DMS79 (cell line): ENCODE measurements around the gene CFAP251.
A peak's percentile ranks its signal among the peaks of the same experiment; 100 is the strongest.

Experiments
- DNase-seq: peaks from one replicate; lab custom pipeline; 2025; lab: John Stamatoyannopoulos, UW

Gene CFAP251

DNA sequence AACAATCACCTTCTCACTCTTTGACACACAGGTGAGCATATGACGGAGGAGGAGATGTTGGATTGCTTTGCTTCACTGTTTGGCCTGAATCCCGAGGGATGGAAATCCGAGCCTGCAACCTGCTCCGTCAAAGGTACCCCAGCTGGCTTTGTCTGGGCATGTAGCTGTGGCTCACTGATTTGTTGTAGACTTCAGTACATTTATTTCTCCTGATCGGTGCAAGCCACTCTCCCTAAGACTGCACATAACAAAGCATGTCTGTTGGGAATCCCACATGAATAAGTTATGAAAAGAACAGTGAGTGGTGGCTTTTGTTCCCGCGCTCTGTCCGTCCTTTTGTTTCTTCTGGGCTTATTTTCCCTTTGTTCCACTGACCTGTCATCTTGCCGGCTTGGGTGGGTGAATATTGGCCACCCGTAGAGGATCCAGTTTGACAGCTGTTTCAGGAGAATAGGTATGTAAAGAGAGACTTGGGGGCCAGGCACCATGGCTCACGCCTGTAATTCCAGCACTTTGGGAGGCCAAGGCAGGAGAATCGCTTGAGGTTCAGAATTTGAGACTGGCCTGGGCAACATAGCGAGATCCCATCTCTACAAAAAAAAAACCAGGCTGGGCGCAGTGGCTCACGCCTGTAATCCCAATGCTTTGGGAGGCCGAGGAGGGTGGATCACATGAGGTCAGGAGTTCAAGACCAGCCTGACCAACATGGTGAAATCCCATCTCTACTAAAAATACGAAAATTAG, 83.2 kb downstream of the CFAP251 start:
- DNase-seq, result peak; percentile 86

DNA sequence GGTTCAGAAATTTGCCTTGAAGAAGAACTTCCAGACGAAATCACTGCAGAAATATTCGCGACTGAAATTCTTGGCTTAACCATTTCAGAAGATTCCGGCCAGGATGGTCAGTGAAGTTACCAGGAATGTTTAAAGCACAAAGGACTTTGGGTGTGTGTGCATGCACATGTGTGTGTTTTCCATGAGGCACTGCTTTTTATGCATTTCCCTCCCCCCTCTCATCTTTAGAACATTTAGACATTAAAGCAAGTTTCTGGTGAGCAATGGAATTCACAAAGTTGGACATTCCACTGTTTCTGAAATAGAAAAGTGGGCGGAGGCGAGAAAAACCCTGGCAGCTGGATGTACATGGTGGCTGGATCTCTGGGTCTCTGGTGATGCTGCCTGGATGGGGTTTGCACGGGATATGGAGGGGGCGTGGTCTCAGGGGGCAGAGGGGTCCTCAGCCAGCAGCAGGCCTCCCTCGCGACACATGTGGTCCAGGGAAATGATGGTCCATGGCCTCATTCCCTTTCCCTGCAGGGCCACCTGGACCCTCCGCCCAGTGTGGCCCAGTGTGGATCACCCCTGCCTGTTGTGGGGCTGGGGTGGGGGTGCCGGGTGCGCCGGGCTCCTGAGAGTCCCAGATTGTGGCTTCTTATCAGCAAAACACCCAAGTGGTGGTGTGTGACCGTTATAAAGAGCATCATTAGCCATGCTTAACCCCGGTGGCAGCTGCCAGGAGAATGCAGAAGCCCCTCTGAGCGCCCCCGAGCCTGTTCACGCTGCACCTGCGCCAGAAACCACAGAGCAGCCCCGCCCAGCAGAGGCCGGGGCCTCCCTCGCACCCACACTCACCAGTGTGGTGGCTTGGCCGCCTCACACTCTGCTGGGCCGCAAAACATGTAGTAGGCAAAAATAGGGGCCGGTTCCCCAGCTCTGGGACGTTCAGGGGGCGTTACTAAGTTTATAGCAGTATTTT, 85.5 kb downstream of the CFAP251 start:
- no peak for DNase-seq

DNA sequence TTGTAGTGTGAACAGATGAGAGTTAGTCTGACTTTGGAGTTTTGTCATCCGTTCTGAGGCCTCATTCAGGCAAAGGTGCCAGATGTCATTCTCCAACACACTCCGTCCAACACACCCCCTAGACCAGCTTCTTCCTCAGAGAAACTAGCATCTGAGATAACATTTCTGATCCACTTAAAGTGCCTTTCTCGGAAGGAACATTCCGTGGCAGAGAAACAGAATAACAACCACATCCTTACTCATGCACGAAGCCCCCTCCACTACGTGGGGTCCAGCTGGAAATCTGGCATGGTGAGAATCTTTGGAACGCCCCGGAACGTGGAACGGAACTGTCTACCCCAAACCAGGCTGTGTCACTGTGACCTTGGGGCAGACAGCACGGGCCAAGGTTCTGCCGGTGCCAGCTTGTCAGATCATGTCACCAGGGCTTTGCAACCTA, 86.3 kb downstream of the CFAP251 start:
- no peak for DNase-seq

DNA sequence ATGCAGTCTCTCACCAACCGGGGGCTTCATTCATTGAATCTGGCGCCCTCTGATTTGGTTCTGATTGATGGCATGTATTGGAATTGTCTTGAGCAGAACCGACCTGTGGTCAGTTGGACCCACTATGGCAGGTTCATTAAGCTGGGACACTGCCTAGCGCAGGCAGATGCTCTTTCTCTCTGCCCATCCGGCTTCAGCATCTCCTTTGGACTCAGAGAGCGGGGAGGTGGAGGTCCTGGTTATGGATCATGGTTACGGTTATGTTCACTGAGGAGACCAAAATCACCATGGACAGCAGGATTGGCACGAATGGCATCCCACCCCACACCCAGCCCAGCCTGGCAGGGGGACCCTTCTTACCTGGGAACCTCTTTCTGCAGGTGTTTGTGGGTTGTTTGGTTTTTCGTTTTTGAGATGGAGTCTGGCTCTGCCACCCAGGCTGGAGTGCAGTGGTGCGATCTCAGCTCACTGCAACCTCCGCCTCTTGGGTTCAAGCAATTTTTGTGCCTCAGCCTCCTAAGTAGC, 86.9 kb downstream of the CFAP251 start:
- DNase-seq, result no peak

DNA sequence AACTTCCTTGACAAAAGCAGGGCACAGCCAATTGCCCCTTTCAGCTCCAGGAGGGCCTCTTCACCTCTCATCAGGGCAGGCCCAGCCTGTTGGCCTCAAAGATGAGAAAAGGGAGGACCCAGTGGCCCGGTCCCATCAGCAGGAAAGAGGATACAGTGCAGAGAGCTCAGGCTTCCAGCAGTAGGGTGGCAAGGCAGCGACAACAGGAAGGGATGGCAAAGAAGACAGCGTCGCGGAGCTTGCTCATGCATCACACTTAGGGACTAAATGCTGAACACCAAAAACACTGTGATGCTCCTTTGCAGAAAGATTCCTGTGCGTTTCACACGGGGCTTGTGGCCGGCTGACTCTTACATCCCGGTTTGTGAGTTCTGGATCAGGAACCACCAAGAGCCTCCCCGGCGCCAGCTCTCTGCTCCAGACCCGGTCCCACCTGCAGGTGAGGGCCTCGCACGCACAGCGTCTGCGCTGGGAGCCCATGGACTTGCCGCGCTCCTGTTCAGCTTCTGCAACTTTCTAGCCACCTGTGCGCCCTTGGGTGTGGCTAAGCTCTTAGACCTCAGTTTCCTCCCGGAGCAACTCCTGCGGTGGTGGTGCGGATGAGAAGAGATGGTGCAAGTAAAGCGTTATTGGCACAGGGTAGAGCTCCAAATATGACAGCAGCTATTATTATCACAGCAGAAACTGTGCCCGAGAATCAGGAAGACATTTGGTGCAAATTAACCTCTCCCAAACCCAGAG, 88.0 kb downstream of the CFAP251 start:
- no peak for DNase-seq

DNA sequence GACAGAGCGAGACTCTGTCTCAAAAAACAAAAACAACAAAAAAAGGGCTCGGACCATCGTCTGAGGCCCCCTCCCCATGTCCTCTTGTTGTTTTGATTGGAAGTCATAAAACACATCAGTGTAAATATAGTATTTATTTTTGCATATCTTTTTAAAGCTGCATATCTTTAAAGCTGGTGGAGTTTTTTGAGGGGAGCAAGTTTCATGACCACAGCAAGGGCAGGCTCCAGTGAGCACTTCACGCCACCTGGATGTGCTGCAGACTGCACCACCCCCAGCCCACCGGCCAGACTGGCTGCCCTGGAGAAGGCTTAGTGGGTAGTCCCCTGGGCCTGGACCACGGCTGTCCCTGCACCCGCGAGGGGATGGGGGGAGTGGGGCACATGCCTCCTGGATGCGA, 91.3 kb downstream of the CFAP251 start:
- DNase-seq, result no peak

DNA sequence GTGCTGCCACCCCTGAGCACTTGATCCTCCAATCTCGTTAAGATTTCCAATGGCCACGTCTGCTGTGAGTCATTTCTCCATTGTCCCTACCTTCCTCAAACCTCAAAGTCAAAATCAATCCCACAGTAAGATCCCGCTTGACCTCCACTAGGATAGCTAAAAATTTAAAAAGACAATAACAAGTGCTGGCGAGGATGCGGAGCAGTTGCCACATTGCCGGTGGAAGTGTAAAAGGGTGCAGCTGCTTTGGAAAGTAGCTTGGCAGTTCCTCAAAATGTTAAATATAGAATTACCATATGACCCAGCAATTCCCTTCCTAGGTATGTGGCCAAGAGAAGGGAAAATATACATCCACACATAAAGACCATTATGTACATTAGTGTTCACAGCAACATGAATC, 93.8 kb downstream of the CFAP251 start:
- DNase-seq, result no peak

DNA sequence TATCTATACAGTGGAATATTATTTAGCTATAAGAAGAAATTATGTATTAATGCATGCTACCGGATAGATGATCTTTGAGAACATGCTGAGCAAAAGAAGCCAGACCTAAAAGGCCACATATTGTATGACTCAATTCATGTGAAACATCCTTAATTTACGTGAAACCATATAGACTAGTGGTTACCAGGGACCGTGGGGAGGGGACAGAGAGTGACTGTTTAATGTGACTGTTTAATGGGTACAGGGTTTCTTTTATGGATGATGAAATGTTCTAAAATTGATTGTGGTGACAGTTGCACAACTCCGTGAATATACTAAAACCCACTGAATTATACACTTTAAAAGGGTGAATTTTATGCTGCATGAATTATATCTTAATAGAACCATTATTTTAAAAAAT, 94.7 kb downstream of the CFAP251 start:
- DNase-seq, result no peak

DNA sequence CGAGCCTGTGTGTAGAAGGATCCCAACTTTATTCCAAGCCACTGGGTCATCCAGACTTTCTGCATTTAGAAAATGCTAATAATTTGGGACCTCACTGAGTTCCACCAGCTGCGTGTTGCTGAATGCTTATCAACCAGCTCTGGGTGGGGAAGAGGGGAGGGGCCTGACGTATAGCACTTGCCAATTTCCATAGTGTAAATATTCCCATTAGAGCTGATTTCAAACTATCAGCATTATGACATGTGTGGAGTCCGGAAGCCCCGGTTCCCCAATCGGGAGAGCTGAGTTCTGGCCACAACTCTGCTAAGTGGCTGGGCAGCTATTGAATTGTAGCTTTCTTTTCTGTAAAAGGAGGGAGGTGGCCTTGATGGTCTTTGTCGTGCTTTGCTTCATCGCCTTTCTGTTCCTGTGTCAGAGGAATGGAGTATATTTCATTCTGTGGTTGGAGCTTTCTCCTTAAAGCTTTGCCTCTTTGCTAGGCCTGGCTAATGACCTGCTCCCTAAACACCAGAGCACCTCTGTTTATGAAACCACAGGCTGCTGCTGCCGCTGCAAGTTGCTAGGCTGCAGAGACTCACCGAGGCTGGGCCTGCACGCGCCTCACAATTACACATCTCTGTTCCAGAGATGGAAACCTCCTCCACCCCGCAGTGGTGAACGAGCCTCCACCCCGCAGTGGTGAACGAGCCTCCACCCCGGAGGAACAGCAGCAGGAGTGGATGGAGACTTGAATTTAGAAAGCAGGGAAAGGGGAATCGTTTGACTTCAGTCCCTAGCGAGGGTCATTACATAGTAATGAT, 95.6 kb downstream of the CFAP251 start:
- no peak for DNase-seq

DNA sequence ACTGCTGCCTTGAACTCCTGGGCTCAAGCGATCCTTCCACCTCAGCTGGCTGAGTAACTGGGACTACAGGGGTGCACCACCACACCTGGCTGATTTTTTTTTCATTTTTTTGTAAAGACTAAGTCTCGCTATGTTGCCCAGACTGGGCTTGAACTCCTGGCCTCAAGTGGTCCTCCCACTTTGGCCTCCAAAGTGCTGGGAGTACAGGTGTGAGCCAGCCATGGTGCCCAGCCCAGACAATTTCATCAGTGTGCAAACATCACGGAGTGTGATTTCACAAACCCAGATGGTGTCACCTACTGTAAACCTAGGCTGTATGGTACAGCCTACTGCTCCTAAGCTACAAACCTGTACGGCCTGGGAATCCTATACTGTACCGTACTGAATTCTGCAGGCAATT, 96.4 kb downstream of the CFAP251 start:
- no peak for DNase-seq

DNA sequence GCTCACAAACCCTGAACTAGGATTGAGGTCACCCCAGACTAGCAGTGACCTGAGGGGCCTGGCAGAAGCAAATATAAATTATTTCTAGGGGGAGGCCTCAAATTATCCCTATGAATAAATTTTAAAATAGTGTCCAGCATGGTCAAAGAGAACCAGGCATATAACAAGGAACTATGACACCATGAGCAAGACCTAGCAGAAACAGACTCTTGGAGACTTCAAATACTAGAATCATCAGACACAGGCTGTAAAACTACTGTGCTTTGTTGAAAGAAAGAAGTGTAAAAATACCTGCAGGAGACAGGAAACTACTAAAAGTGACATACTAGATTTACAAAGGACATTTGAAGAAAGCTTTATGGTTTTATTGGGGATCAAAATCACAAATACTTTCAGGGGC, 100.1 kb downstream of the CFAP251 start:
- DNase-seq, result no peak

DNA sequence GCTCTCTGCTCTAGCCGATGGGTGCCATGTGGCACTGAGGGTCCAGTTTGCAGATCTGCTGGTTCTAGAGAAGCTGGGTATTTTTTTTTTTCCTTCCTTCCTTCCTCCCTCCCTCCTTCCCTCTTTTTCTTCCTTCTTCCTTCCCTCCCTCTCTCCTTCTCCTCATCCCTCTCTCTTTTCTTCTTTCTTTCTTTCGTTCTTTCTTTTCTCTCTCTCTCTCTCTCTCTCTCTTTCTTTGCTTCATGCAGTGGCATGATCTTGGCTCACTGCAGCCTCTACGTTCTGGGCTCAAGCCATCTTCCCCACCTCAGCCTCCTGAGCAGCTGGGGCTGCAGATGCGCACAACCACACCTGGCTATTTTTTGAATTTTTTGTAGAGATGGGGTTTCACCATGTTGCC, 100.5 kb downstream of the CFAP251 start:
- no peak for DNase-seq

DNA sequence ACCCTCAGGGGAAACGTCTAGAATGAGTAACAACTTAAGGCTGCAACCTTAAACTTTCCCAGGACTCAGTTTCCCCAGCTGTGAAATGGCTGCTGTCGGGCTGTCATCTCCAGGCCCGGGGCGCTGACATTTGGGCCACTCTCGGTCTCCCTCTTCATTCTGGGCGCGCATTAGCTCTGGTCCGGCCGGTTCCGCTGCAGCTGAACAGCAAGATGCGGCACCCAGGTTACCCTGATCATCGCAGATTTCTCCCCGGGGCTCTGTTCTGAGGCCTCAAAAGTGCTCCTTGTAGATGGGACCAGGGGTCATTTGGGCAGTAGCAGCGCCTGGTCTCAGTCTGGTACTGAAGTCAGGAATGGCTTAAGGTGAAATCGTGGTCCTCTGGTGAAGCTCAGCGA, 102.4 kb downstream of the CFAP251 start:
- no peak for DNase-seq

DNA sequence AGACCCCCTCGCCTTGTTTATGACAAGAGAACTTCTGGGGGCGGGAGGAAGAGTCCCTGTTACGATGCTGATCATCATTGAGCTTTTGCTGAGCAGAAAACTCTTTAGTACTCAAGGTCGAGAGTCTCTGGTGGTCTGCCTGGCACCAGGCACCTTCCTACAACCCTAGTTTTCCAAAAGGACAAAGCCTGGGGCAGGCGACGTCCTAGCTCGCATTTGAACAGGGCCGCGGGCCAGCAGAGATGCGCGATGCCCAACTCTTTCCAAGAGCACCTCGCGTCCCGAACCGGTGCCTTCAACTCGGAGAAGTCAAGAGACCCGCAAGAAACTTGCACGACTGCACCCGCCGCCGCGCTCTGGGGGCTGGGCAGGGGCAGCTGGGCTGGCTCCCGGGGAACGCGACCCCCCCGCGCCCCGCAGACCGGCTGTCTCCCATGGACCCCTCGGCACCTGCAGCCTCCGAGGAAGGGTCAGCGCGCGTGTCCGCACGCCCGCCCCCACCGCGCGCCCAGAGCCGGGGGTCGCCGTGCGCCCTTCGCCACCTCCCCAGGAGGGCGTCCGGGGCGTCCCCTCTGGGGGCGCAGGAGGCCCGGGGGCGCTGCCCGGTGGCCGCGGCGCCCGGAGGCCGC, 102.9 kb downstream of the CFAP251 start:
- DNase-seq, result peak; percentile 9

DNA sequence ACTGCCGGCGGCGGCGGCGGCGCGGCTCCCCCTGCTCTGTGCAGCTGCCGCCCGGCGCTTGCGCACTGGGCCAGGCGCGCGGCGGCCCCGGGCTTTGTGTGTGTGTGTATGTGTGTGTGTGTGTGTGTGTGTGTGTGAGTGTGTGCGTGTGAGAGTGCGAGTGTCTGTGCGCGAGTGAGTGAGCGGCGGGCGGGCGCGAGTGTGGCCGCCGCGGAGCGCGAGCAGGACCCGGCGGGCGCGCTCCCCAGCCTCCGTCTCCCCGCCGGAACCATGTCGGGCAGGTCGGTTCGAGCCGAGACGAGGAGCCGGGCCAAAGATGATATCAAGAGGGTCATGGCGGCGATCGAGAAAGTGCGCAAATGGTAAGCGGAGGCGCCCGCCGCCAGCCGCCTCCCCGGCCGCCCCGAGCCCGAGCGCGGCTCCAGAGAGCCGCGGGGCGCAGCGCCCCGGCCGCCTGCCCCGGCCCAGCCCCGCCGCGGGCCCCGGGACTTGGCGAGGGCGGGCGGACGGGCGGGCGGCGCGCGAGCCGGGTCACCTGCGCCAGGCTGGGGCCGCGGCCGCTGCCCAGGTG, 103.5 kb downstream of the CFAP251 start, which contains the start of gene BCL7A:
TSS of gene BCL7A (plus strand) at position 63 of the 571 bp plus-strand sequence. CDS start at position 271, 208 bp downstream.
- DNase-seq, result peak; percentile 20

DNA sequence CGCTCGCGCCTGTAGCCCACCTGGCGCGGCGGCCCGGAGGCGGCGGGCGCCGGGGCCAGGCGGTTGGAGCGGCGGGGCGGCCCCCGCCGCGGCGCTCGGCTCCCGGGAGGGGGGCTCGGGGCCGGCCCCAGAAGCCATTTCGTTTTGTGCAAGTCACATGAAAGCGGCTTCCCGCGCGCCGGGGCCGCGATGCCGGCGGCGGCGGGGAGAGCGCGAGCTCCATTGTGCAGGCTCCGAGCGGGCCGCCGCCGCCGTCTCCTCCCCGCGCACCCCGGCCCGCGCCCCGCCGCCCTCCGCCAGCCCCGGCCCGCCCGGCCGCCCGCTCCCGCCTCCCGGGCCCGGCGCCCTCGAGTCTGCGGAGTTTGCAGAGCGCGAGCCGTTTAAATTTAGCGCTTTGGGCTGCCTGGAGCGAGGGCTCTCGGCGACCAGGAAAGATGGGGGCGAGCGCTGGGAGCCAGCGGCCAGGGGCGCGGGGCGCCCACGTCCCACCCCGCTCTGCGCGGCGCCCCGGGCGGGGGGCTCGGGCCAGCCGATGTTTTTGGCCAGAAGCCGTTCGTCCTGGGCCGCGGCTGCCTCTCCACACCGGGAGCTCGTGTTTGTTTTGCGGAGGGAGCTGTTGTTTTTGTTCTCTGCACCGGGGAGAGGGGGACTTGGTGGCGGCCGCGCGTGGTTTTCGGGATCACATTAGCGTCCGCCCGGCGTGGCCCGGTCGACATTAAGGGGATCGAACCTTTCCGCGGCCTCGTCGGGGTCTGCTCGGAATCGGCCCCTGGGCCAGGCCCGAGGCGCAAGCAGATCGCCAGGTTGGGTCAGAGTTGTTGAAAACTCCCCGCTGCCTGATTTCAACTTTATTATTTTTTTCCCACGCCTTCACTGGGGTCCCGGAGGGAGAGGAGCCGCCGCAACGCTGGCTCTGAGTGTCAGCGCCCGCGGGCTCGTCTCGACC, 104.3 kb downstream of the CFAP251 start:
- DNase-seq, result no peak

DNA sequence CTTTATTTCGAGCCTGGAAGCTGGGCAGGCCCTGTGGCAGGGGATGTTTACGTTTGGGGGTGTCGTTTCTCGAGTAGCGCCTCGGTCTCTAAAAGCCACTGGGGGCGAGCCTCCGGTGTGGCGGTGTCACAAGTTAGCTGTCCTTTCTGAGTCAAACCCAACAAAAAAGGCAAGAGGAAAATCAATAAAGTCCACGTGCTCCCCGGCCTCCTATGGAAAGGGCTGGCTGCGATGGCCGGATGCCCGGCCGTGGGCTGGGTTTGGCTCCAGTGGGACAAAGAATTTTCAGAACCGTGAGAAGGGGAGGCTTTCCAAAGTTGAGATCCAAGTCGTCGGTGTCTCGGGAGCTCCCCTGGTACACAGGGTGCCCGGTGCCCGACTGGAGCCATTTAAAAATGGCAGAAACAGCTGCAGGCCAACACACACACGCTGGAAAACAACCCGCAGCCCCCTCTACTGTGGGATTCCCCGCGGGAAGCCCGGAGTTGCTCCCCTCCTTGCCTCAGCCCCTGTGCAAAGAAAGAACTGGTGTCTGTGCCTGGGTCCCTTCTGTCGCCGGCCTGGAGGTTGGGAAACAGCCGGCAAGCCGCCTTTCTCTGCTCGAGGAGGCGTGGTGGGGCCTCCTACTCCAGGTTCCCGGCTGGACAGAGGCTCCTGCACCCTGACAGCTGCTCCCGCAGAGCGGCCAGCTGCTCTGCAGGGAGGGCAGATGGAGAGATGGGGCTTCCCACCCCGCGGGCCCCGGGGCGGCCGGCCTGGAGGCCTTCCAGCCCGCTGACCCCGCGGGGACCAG, 105.1 kb downstream of the CFAP251 start:
- DNase-seq, result peak; percentile 49

DNA sequence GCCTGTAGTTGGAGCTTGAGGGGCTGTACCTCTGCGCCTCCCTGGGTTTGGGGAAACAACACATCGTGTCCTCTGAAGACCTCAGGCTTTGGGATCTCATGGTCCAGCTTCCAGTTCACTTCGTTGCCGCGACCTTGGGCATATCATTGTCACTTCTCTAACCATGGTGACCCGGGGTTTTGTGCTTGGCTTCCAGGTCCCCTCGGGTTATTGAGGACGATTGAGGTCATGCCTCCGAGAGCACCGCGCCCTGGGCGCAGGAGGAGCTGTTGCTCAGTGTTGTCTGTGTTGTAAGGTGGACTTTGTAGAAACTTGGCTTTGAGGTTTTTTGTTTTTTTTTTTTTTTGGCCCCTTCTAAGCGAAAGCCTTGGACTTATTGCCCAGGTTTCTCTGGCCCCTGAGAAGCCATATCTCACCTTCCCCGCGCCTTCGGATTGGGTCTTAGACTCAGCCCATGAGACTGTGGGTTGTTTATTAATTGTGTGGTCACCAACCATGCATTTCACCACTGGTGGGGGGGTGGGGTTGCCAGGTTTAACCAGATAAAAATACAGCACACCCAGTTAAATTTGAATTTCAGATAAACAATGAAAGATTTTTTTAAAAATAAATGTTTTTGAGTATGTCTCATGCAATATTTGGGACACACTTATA, 105.9 kb downstream of the CFAP251 start:
- DNase-seq, result no peak
